A549 treated with AZD9567 at 1 μM for 4 hours (cell line): Measurements from ENCODE around the gene PYDC2. TPM values are rescaled to one million over a fixed set of nuclear protein-coding genes. Genes with fewer than 3 reads are reported as not detected.

ENCODE experiments used
- total RNA-seq: library from RNA; stranded (reverse); fragments of 200-300 nt; extraction: Qiagen RNA extraction; gene quantifications from 5 replicates; pipeline ENCODE4 v1.2.3, GENCODE V29; 2022; ENCODE audit not compliant: insufficient read depth

PYDC2 gene
- not detected in 5 replicates for total RNA-seq

DNA sequence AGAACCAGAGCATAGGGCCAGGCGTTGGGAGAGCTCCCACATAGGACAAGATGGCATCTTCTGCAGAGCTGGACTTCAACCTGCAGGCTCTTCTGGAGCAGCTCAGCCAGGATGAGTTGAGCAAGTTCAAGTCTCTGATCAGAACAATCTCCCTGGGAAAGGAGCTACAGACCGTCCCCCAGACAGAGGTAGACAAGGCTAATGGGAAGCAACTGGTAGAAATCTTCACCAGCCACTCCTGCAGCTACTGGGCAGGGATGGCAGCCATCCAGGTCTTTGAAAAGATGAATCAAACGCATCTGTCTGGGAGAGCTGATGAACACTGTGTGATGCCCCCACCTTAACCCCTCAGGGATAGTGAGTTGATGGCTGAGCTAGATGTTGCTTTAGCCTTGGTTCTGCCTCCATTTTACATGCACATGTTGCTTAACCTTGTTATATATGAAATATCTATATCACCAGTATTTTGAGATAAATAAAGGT lies at the start of gene PYDC2:
TSS of gene PYDC2 (plus strand) at position 51 of the 483 bp plus-strand sequence. CDS start at position 51, 0 bp downstream.

Other genes starting within 250 kb of the PYDC2 start
- gene CCDC50, start 131.8 kb upstream of the PYDC2 start, total RNA-seq = 20.7 to 27.1 TPM (median 25.5 TPM) in 5 replicates
- gene UTS2B, start 130.6 kb upstream of the PYDC2 start, total RNA-seq = 0.03 to 0.12 TPM in 2 of 5 replicates, not detected in the others